A673 (cell line): ENCODE data around the gene CNOT3. TPM values are rescaled to one million over a fixed set of nuclear protein-coding genes. Genes with fewer than 3 reads are reported as not detected.

Experiments used
- BruUV-seq: library from RNA; stranded (reverse); fragments of 400-500 nt; replicated peaks from 2 replicates; lab custom pipeline; 2021; lab: Mats Ljungman, UMichigan
- CTCF ChIA-PET: fragments of 300-600 bp; sonication (Branson Sonifier 250); formaldehyde crosslinking; loops from one replicate; lab custom pipeline; 2022; ENCODE audit warnings: antibody characterized with exemption; lab: Charles Lee
- POLR2A ChIA-PET: fragments of 300-600 bp; sonication (Branson Sonifier 250); formaldehyde crosslinking; loops from one replicate; lab custom pipeline; 2022; ENCODE audit warnings: antibody characterized with exemption; ENCODE audit not compliant: low non-redundant PET; lab: Charles Lee
- DNase-seq: peaks from one replicate; pipeline ENCODE4 v3.0.0-alpha.2; 2015; ENCODE audit warnings: low spot score
- H3K27ac ChIP-seq: fragments of 200-600 bp; sonication (generic); 2 replicates; pipeline ENCODE4 v1.5.1; 2016; ENCODE audit warnings: mixed run types, low read depth, mild to moderate bottlenecking, mixed read lengths, antibody characterized with exemption, low read length; ENCODE audit not compliant: poor library complexity, severe bottlenecking
- H3K27me3 ChIP-seq: fragments of 200-600 bp; sonication (generic); replicated peaks from 2 replicates; pipeline ENCODE4 v1.6.1; 2017; ENCODE audit warnings: mixed run types, low read depth, mild to moderate bottlenecking, mixed read lengths, antibody characterized with exemption, low read length; ENCODE audit not compliant: insufficient read depth, poor library complexity
- H3K36me3 ChIP-seq: fragments of 200-600 bp; sonication (generic); 2 replicates; pipeline ENCODE4 v1.6.1; 2016; ENCODE audit warnings: mixed run types, mild to moderate bottlenecking, mixed read lengths, antibody characterized with exemption, low read length; ENCODE audit not compliant: insufficient read depth, poor library complexity, severe bottlenecking
- H3K4me1 ChIP-seq: fragments of 200-600 bp; sonication (generic); 2 replicates; pipeline ENCODE4 v1.6.1; 2017; ENCODE audit warnings: mixed run types, mild to moderate bottlenecking, mixed read lengths, antibody characterized with exemption, low read length; ENCODE audit not compliant: insufficient read depth, poor library complexity, severe bottlenecking
- H3K4me3 ChIP-seq: fragments of 200-600 bp; sonication (generic); 2 replicates; pipeline ENCODE4 v1.5.1; 2016; ENCODE audit warnings: low read depth, mixed run types, mild to moderate bottlenecking, mixed read lengths, low read length; ENCODE audit not compliant: poor library complexity, severe bottlenecking
- H3K9me3 ChIP-seq: fragments of 200-600 bp; sonication (generic); 2 replicates; pipeline ENCODE4 v1.6.1; 2016; ENCODE audit warnings: mixed run types, low read depth, mild to moderate bottlenecking, mixed read lengths, antibody characterized with exemption, low read length; ENCODE audit not compliant: poor library complexity, severe bottlenecking
- CTCF ChIP-seq: fragments of 300-800, 200-600 bp; sonication (generic); conservative IDR thresholded peaks from 2 replicates; pipeline ENCODE4 v1.5.1; 2017; ENCODE audit warnings: low read depth, mild to moderate bottlenecking, antibody characterized with exemption, low read length, moderate library complexity, mixed read lengths
- EZH2 ChIP-seq: fragments of 200-600 bp; sonication (generic); IDR thresholded peaks from 2 replicates; pipeline ENCODE4 v1.6.1; 2017; ENCODE audit warnings: borderline replicate concordance, low read depth, mild to moderate bottlenecking, mixed read lengths, antibody characterized with exemption, low read length; ENCODE audit not compliant: poor library complexity, severe bottlenecking
- intact Hi-C: fragments of 100-400 bp; cut with micrococcal nuclease; formaldehyde crosslinking; loops from one replicate; pipeline ENCODE4 v1.10.0; 2022; ENCODE audit not compliant: unreplicated experiment
- total RNA-seq: library from RNA; stranded (reverse); gene quantifications from 2 replicates; pipeline ENCODE4 v1.2.3, GENCODE V29; 2021

Gene CNOT3
- total RNA-seq, 1 experiment from 2014 or later: 102 TPM

GRCh38 chr19:54156490-54156889, 18.9 kb downstream of the CNOT3 start:
- Histone ChIP-seq H3K27ac (no peak overlapping the region), H3K4me3 (no peak overlapping the region), H3K27me3 (no peaks in the 10 kb centered on the region), H3K36me3 (peaks cover 65% of the 10 kb centered on the region), H3K9me3 (no peaks in the 10 kb centered on the region), H3K4me1 (peaks cover 6% of the 10 kb centered on the region)
- BruUV-seq: no TSS peak
- no peak for TF ChIP-seq EZH2
- TF ChIP-seq CTCF: no peak
- ChIA-PET POLR2A (no interaction called here), CTCF (no interaction called here)
- DNase-seq: no peak
- intact Hi-C loops: no loop called here

- CTCF ChIA-PET: no interaction called here
- Histone ChIP-seq H3K36me3 (peaks cover 60% of the 10 kb centered on the region), H3K4me1 (peaks cover 6% of the 10 kb centered on the region), H3K27me3 (no peaks in the 10 kb centered on the region), H3K4me3 (no peak overlapping the region), H3K9me3 (no peaks in the 10 kb centered on the region), H3K27ac (no peak overlapping the region)
- no TSS peak for BruUV-seq
- no peak for TF ChIP-seq CTCF
- TF ChIP-seq EZH2: no peak
- intact Hi-C loops: no loop called here
- POLR2A ChIA-PET: no interaction called here
- no peak for DNase-seq
Observed at GRCh38 chr19:54156953-54157352, 19.4 kb downstream of the CNOT3 start.

DNA sequence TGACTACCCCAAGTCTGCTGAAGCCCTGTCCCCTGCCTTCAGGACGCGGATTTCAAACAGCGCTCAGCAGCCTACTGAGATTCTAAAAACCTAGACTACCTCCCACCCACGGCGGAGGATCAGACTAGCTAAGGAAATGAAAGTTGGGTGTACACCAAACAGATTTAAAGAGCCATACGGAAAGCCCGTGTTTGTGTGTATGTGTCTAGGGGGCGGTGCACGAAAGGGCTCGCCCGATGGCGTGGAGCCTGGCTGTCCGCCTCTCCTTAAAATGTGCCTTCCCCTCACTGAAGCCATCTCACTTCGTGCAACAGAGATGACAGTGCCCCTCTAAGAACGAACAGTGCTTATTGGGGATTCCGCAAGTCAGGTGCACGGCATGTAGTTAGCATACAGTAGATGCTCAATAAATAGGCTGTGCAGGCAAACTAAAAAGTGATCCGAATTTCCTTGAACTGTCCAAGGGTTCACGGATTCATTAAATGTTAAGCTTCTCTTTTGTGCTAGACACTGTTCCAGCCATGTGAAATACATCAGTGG, 21.3 kb downstream of the CNOT3 start:
- DNase-seq: peak; percentile 36
- Histone ChIP-seq H3K27me3 (no peaks in the 10 kb centered on the region), H3K9me3 (no peaks in the 10 kb centered on the region), H3K27ac (peak overlapping the region; percentile 93), H3K4me3 (peak overlapping the region; percentile 63), H3K36me3 (peaks cover 41% of the 10 kb centered on the region), H3K4me1 (peaks cover 6% of the 10 kb centered on the region)
- ChIA-PET POLR2A (interaction anchor here (1.0 kb wide), 1 partner anchor 43 kb away, joined by 3 read pairs; the partner anchor contains the start of genes PRPF31 and TFPT), CTCF (interaction anchor here (1.0 kb wide), 1 partner anchor 12 kb away, joined by 3 read pairs; no protein-coding TSS in a partner anchor)
- TF ChIP-seq EZH2 (no peak), CTCF (no peak)
- intact Hi-C loops: no loop called here
- TSS peak; percentile 89 for BruUV-seq
